Chondrocyte (in vitro differentiated cells): ENCODE data around the gene CYTH3. TPM values are rescaled to one million over a fixed set of nuclear protein-coding genes. Genes with fewer than 3 reads are reported as not detected.

Source experiments
- DNase-seq: peaks from one replicate; pipeline ENCODE4 v3.0.0; 2021; ENCODE audit warnings: mixed read lengths, low spot score
- H3K27ac Mint-ChIP-seq: one replicate; pipeline ENCODE4 v1.8.0; 2021; ENCODE audit warnings: mild to moderate bottlenecking, moderate library complexity, mixed read lengths; ENCODE audit not compliant: unreplicated experiment
- H3K27me3 Mint-ChIP-seq: 2 replicates; pipeline ENCODE4 v1.8.0; 2021; ENCODE audit warnings: low read depth, mixed read lengths
- H3K36me3 Mint-ChIP-seq: 2 replicates; pipeline ENCODE4 v1.8.0; 2021; ENCODE audit warnings: low read depth, mixed read lengths
- H3K4me1 Mint-ChIP-seq: 2 replicates; pipeline ENCODE4 v1.8.0; 2021; ENCODE audit warnings: low read depth, mild to moderate bottlenecking, mixed read lengths
- H3K4me3 Mint-ChIP-seq: one replicate; pipeline ENCODE4 v1.8.0; 2021; ENCODE audit warnings: mild to moderate bottlenecking, moderate library complexity, mixed read lengths; ENCODE audit not compliant: unreplicated experiment
- H3K9me3 Mint-ChIP-seq: 2 replicates; pipeline ENCODE4 v1.8.0; 2021; ENCODE audit warnings: low read depth, mixed read lengths
- CTCF ChIP-seq: fragments of 200-600 bp; sonication (generic); IDR thresholded peaks from 2 replicates; pipeline ENCODE4 v1.5.0; 2021; ENCODE audit warnings: antibody characterized with exemption, mild to moderate bottlenecking, moderate library complexity
- total RNA-seq: library from RNA; stranded (reverse); gene quantifications from 3 replicates; pipeline ENCODE4 v1.2.1, GENCODE V29; 2021

The CYTH3 gene
- total RNA-seq, 1 donor from 2014 or later, result 58.4 TPM

DNA sequence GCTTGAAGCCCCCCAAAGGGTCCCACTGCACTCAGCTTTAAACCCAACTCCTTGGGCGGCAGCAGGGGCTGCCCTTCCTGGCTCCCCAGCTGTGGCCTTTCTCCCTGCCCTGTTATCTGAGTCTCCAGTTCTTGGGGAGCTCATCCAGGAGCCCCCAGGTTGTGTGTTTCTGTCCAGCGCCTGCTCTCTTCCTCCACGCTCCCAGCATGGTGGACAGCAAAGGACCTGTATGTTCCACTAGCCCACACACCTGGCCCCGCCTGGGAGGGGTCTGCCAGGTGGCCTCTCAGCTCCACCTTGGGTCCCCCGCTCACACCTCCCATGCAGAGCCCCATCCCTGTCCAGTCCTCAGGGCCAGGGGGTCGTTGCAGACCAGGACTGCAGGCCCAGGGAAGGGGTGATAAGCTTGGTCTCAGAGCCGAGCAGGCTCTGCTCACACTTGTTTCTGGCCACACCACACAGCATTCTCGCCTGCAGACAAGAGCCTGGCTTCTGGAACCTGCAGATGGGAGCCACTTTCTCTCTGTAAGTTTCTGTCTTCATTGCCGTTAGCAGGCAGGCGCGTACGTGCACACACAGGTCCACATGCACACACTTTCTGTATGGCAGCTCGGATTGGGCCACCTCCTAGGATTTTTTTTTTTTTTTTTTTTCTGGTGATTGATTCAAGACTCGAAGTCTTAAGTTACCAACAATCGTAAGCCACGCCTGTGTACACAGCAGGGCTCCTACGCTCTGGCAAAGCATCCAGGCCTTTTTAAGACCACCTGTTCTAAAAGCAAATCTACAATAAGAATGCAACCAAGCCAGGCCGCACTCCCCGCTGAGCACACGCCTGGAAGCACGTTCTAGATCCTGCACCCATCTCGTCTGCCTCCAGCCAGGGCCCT lies 104.6 kb downstream of the CYTH3 start:
- Mint-ChIP-seq H3K27me3 (no peaks in the 10 kb centered on the region), H3K9me3 (no peaks in the 10 kb centered on the region), H3K4me3 (no peak overlapping the region), H3K27ac (no peak overlapping the region), H3K36me3 (peaks cover 17% of the 10 kb centered on the region), H3K4me1 (peaks cover 22% of the 10 kb centered on the region)
- DNase-seq, result no peak
- TF ChIP-seq CTCF, result no peak

GRCh38 chr7:6167004-6167551 lies 105.3 kb downstream of the CYTH3 start:
- no peak for TF ChIP-seq CTCF
- Mint-ChIP-seq H3K27ac (peak overlapping the region; percentile 45), H3K4me3 (no peak overlapping the region), H3K36me3 (peaks cover 17% of the 10 kb centered on the region), H3K9me3 (no peaks in the 10 kb centered on the region), H3K27me3 (no peaks in the 10 kb centered on the region), H3K4me1 (peaks cover 18% of the 10 kb centered on the region)
- DNase-seq, result peak; percentile 79

- H3K36me3 Mint-ChIP-seq, result peaks cover 16% of the 10 kb centered on the region
- H3K9me3 Mint-ChIP-seq, result no peaks in the 10 kb centered on the region
- peak; percentile 54 for DNase-seq
- peaks cover 16% of the 10 kb centered on the region for H3K4me1 Mint-ChIP-seq
- no peak overlapping the region for H3K4me3 Mint-ChIP-seq
- no peaks in the 10 kb centered on the region for H3K27me3 Mint-ChIP-seq
- no peak for TF ChIP-seq CTCF
- H3K27ac Mint-ChIP-seq, result no peak overlapping the region
Measured at GRCh38 chr7:6166443-6166891, 106.0 kb downstream of the CYTH3 start.

DNA sequence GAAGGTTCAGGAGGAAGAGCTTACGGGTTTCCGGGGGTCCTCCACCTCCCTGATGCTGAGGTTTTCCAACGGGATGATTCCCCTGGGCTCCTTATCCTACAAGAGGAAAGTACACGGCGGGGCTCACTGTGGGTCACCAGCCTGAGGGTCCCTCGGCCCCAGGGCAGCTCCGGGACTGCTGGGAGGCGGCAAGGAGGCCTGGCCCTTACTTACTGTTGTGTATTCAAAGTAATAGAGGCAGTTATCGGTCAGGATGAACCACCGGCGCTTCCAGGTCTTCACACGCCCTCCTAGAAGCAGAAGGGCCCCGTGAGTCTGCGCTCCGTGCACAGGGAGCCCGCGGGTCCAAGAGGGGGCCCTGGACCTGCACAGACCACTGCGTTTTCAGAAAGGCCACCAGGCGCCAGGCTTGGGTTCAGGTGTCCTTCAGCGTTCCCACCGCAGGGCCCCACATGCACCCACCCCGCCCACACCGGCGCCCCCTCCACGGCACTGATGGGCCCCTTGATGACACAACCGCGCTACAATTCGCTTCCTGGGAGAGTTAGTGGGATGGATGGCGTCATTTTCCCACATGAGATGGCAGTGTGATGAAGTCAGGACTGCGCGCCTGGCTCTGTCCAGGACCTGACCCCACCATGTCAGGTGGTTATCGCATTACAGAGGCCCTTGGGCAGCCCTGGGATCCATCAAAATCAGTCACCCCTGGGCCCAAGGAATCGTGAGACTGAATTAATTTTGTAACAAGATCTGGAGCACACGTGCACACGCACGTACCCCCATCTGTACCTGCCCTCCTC lies 106.7 kb downstream of the CYTH3 start:
- peak; percentile 69 for DNase-seq
- Mint-ChIP-seq H3K27me3 (no peaks in the 10 kb centered on the region), H3K27ac (no peak overlapping the region), H3K4me1 (peaks cover 16% of the 10 kb centered on the region), H3K4me3 (no peak overlapping the region), H3K9me3 (no peaks in the 10 kb centered on the region), H3K36me3 (peaks cover 17% of the 10 kb centered on the region)
- no peak for TF ChIP-seq CTCF

DNA sequence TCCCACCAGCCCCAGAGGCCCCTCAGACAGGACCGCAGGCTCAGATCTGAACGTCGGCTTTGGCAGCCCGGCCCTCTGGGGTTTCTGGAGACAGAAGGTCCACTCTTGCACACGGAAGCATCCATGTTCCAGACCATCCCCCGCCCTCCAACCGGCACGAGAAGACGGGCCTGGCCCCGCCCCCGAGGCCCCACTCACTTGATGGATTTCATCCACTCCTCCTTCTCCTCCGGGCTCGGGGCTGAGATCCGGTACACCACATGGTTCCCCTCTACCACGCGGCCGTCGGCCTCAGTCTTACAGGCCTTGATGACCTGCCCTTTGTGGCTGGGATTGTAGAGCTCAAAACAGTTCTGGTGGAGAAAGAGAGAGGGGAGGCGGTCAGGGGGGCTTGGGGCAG lies 107.3 kb downstream of the CYTH3 start:
- peak; percentile 83 for DNase-seq
- H3K36me3 Mint-ChIP-seq, result peaks cover 17% of the 10 kb centered on the region
- peak overlapping the region; percentile 45 for H3K27ac Mint-ChIP-seq
- no peaks in the 10 kb centered on the region for H3K27me3 Mint-ChIP-seq
- TF ChIP-seq CTCF, result no peak
- no peaks in the 10 kb centered on the region for H3K9me3 Mint-ChIP-seq
- H3K4me3 Mint-ChIP-seq, result no peak overlapping the region
- peaks cover 22% of the 10 kb centered on the region for H3K4me1 Mint-ChIP-seq
